WERI-Rb-1 (cell line): ENCODE results near the gene ABHD17A.
A peak's percentile ranks its signal among the peaks of the same experiment; 100 is the strongest.

ENCODE experiments used
- DNase-seq: peaks from one replicate; pipeline ENCODE4 v3.0.0-alpha.2; 2020
- H3K27ac ChIP-seq: fragments of 250-450 bp; sonication (Bioruptor Pico); 2 replicates; pipeline ENCODE4 v1.5.1; 2020; ENCODE audit warnings: mild to moderate bottlenecking, moderate library complexity
- H3K27me3 ChIP-seq: fragments of 250-450 bp; sonication (Bioruptor Pico); 2 replicates; pipeline ENCODE4 v1.5.1; 2021; ENCODE audit warnings: mild to moderate bottlenecking, low read depth, moderate library complexity; ENCODE audit not compliant: insufficient read depth, severe bottlenecking
- H3K36me3 ChIP-seq: fragments of 250-450 bp; sonication (Bioruptor Pico); 2 replicates; pipeline ENCODE4 v1.5.1; 2020; ENCODE audit warnings: mild to moderate bottlenecking, moderate library complexity
- H3K4me3 ChIP-seq: 2 replicates; pipeline ENCODE4 v1.5.1; 2011; ENCODE audit warnings: low read depth, mild to moderate bottlenecking, control low read depth, low read length
- H3K9me3 ChIP-seq: fragments of 250-450 bp; sonication (Bioruptor Pico); 2 replicates; pipeline ENCODE4 v1.5.1; 2021; ENCODE audit warnings: mild to moderate bottlenecking, moderate library complexity; ENCODE audit not compliant: severe bottlenecking
- CTCF ChIP-seq: IDR thresholded peaks from 2 replicates; pipeline ENCODE4 v1.5.1; 2011; ENCODE audit warnings: low read depth, mild to moderate bottlenecking, control low read depth, inconsistent platforms, low read length

Gene ABHD17A

GRCh38 chr19:1846517-1847204 lies 38.6 kb downstream of the ABHD17A start:
- Histone ChIP-seq H3K4me3 (no peak overlapping the region), H3K9me3 (no peaks in the 10 kb centered on the region), H3K36me3 (peaks cover 26% of the 10 kb centered on the region), H3K27ac (no peak overlapping the region), H3K27me3 (no peaks in the 10 kb centered on the region)
- DNase-seq: no peak
- TF ChIP-seq CTCF: no peak

GRCh38 chr19:1845642-1846041 lies 39.7 kb downstream of the ABHD17A start:
- no peaks in the 10 kb centered on the region for H3K9me3 ChIP-seq
- H3K4me3 ChIP-seq: no peak overlapping the region

GRCh38 chr19:1845125-1845515 lies 40.2 kb downstream of the ABHD17A start:
- DNase-seq: no peak
- Histone ChIP-seq H3K9me3 (no peaks in the 10 kb centered on the region), H3K36me3 (peaks cover 26% of the 10 kb centered on the region), H3K4me3 (no peak overlapping the region), H3K27ac (no peak overlapping the region), H3K27me3 (no peaks in the 10 kb centered on the region)
- TF ChIP-seq CTCF: no peak

More at GRCh38 chr19:1845642-1846041, 39.7 kb downstream of the ABHD17A start:
- no peak for DNase-seq
- H3K36me3 ChIP-seq: peaks cover 26% of the 10 kb centered on the region
- no peaks in the 10 kb centered on the region for H3K27me3 ChIP-seq
- H3K27ac ChIP-seq: no peak overlapping the region
- no peak for TF ChIP-seq CTCF

- no peak for DNase-seq
- H3K9me3 ChIP-seq: no peaks in the 10 kb centered on the region
- no peak overlapping the region for H3K27ac ChIP-seq
- H3K4me3 ChIP-seq: no peak overlapping the region
- no peaks in the 10 kb centered on the region for H3K27me3 ChIP-seq
- TF ChIP-seq CTCF: no peak
- H3K36me3 ChIP-seq: peaks cover 26% of the 10 kb centered on the region
These were observed 40.7 kb downstream of the ABHD17A start for GRCh38 chr19:1844513-1845124.

GRCh38 chr19:1843646-1844394 lies 41.5 kb downstream of the ABHD17A start:
- peaks cover 26% of the 10 kb centered on the region for H3K36me3 ChIP-seq
- H3K27ac ChIP-seq: no peak overlapping the region
- H3K9me3 ChIP-seq: no peaks in the 10 kb centered on the region
- TF ChIP-seq CTCF: peak; percentile 73
- no peak overlapping the region for H3K4me3 ChIP-seq
- no peaks in the 10 kb centered on the region for H3K27me3 ChIP-seq
- DNase-seq: no peak
